ENCODE measurements around the gene APOBEC3C.
A peak's percentile ranks its signal among the peaks of the same experiment; 100 is the strongest.
"Not testable (repeated sequence)": the region's sequence is repeated elsewhere in the genome, so short reads cannot be mapped to it uniquely, and the experiment has no call there.

APOBEC3C gene

DNA sequence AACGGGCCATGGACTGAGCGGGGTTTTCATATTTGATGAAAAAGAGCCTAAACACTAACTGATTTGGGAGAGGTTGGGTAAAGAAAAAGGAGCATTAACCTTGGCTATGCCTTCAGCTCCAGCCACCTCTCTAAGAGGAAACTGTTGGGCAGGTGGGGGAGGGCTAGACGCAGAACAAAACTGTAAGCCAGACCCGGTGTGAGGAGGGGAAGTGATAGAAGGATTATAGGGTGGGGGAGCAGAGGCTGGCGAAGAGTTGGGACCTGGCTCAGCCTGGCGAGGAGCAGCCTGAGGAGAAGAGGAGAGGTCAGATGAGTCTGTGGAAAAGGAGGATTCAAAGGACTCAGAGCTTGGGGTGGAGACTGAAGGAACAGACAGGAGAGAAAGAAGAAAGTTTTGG lies 47.2 kb downstream of the APOBEC3C start:
- not testable (repeated sequence) for DNase-seq (ENCODE audit: low spot score)

- not testable (repeated sequence) for DNase-seq (ENCODE audit: low spot score)
These were observed 47.9 kb downstream of the APOBEC3C start for GRCh38 chr22:39061951-39062350.

DNA sequence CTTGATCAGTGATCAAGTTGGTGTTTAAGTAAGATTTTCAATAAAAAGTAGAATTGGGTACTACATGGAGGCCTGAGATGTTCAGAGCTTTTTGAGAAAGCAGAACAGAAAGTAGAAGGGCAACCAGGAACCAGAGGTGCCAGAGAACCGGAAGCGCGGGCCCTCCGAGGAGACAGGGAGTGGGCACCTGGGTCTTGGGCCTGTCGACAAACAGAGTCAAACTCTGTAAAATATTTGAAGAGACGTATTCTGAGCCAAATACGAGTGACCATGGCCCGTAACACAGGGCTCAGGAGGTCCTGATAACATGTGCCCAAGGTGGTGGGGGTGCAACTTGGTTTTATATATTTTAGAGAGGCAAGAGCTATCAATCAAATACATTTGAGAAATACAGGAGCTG lies 49.8 kb downstream of the APOBEC3C start:
- DNase-seq (ENCODE audit: low spot score), result not testable (repeated sequence)

- peak; percentile 44 for DNase-seq (ENCODE audit: low spot score)
These were observed 52.6 kb downstream of the APOBEC3C start for GRCh38 chr22:39066442-39067276.

DNA sequence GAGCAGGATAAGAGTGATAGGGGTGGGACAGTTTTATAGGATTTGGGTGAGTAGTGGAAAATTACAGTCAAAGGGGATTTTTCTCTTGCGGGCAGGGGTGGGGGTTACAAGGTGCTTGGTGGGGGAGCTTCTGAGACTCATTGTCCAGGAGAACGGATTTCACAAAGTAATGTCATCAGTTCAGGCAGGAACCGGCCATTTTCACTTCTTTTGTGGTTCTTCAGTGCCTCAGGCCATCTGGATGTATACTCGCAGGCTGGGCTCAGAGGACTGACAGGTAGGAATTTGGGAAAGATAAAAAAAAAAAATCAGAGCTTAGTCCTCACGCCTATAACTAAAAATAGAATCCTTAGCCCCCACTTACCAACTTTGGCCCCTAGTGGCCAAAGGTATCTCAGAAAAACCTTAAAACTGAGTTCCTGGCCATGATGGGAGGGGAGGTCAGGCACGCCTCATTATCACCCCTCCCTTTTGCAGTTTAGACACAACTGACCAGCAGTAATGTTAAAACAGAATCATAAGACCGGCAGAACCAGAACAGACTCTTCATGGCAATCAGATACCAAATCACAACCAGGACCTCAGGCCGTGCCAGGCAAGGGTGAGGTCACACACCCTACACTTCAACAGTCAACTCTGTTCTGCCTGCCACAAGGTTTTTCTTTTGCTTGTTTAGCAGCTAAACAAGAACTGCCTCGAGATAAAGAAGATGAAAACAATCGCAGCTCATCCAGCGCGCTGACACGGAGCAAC lies 54.2 kb downstream of the APOBEC3C start:
- no peak for DNase-seq (ENCODE audit: low spot score)
